Measurements from ENCODE around the gene PREB. TPM values are rescaled to one million over a fixed set of nuclear protein-coding genes. Genes with fewer than 3 reads are reported as not detected.

The PREB gene
- total and polyA plus RNA-seq, 2 of the 13 experiments (the other 11 are each of a cell fraction or from before 2014, with no cell fraction given), result 112 to 192 TPM

DNA sequence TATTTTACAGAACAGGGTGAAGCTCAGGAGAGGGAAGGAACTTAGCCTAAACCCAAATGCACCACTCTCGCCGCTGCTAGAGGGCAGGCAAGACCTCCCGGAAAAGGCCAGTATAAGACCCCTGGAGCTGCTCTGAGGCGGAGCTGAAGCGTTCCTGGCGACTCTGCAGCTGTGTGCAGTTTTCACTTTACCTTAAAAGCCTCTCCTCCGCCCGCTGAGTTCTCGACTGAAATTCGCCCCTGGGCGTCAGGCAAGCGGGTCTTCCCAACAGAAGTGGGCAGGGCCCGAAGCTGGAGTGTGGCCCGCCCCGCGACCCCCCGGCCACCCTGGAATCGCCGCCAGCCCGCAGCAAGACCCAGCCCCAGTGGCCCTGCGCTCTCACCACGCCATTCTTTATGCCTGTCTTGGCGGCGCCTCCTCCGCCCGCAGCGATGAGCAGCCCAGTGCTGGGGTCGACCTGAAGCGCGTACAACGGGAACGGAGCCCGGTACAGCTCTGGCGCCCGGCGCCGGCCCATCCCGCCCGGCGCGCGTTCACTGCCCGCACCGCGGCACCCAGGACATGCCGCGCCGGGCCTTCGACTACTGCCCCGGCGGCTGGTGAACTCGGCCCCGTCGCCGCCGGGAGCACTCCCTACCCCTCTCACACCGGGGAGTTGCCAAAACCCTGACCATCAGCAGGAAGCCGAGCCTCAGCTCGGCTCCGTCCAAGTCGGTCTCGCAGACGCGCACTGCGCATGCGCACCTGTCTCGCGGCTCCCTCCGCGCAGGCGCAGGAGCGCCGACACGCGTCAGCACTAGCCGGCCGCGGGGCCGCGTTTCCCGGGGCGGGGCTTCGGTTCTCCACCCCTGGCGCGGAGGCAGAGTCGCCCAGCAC is at the start of gene PREB (continued):
- TF ChIP-seq, protein P1, sequence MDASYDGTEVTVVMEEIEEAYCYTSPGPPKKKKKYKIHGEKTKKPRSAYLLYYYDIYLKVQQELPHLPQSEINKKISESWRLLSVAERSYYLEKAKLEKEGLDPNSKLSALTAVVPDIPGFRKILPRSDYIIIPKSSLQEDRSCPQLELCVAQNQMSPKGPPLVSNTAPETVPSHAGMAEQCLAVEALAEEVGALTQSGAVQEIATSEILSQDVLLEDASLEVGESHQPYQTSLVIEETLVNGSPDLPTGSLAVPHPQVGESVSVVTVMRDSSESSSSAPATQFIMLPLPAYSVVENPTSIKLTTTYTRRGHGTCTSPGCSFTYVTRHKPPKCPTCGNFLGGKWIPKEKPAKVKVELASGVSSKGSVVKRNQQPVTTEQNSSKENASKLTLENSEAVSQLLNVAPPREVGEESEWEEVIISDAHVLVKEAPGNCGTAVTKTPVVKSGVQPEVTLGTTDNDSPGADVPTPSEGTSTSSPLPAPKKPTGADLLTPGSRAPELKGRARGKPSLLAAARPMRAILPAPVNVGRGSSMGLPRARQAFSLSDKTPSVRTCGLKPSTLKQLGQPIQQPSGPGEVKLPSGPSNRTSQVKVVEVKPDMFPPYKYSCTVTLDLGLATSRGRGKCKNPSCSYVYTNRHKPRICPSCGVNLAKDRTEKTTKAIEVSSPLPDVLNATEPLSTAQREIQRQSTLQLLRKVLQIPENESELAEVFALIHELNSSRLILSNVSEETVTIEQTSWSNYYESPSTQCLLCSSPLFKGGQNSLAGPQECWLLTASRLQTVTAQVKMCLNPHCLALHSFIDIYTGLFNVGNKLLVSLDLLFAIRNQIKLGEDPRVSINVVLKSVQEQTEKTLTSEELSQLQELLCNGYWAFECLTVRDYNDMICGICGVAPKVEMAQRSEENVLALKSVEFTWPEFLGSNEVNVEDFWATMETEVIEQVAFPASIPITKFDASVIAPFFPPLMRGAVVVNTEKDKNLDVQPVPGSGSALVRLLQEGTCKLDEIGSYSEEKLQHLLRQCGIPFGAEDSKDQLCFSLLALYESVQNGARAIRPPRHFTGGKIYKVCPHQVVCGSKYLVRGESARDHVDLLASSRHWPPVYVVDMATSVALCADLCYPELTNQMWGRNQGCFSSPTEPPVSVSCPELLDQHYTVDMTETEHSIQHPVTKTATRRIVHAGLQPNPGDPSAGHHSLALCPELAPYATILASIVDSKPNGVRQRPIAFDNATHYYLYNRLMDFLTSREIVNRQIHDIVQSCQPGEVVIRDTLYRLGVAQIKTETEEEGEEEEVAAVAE (CRISPR knock-in tag; IDR thresholded peaks at IDR 0.05; ENCODE audit: borderline replicate concordance), result no peak
- TF ChIP-seq, protein P2, sequence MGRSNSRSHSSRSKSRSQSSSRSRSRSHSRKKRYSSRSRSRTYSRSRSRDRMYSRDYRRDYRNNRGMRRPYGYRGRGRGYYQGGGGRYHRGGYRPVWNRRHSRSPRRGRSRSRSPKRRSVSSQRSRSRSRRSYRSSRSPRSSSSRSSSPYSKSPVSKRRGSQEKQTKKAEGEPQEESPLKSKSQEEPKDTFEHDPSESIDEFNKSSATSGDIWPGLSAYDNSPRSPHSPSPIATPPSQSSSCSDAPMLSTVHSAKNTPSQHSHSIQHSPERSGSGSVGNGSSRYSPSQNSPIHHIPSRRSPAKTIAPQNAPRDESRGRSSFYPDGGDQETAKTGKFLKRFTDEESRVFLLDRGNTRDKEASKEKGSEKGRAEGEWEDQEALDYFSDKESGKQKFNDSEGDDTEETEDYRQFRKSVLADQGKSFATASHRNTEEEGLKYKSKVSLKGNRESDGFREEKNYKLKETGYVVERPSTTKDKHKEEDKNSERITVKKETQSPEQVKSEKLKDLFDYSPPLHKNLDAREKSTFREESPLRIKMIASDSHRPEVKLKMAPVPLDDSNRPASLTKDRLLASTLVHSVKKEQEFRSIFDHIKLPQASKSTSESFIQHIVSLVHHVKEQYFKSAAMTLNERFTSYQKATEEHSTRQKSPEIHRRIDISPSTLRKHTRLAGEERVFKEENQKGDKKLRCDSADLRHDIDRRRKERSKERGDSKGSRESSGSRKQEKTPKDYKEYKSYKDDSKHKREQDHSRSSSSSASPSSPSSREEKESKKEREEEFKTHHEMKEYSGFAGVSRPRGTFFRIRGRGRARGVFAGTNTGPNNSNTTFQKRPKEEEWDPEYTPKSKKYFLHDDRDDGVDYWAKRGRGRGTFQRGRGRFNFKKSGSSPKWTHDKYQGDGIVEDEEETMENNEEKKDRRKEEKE (IDR thresholded peaks at IDR 0.05), result no peak
- TF ChIP-seq HDAC1 (CRISPR knock-in tag; IDR thresholded peaks at IDR 0.05) (peak; percentile 55; the same call in 1 of the 2 replicates), NCOA5 (CRISPR knock-in tag; IDR thresholded peaks at IDR 0.05) (no peak), ARHGAP35 (CRISPR knock-in tag; IDR thresholded peaks at IDR 0.05; ENCODE audit: borderline replicate concordance) (no peak; the same call in none of the 2 replicates), HMGA1 (CRISPR knock-in tag; conservative IDR thresholded peaks at IDR 0.05) (no peak), ZNF879 (CRISPR knock-in tag; IDR thresholded peaks at IDR 0.05) (peak; percentile 77; the same call in 1 of the 2 replicates), SRSF9 (IDR thresholded peaks at IDR 0.05; ENCODE audit: borderline replicate concordance, insufficient read depth, low read depth, low read length, poor library complexity, severe bottlenecking) (no peak), ZFP36L1 (CRISPR knock-in tag; IDR thresholded peaks at IDR 0.05) (no peak), MIXL1 (CRISPR knock-in tag; IDR thresholded peaks at IDR 0.05) (no peak), TEAD2 (CRISPR knock-in tag; IDR thresholded peaks at IDR 0.05) (no peak), ARNT2 (CRISPR knock-in tag; IDR thresholded peaks at IDR 0.05; ENCODE audit: low read depth) (peak; percentile 35; the same call in 1 of the 2 replicates), ZFAT (CRISPR knock-in tag; conservative IDR thresholded peaks at IDR 0.05) (no peak), PAF1 (CRISPR knock-in tag; IDR thresholded peaks at IDR 0.05) (no peak), ZNF670 (CRISPR knock-in tag; IDR thresholded peaks at IDR 0.05; ENCODE audit: borderline replicate concordance) (no peak), ZNF256 (CRISPR knock-in tag; conservative IDR thresholded peaks at IDR 0.05) (0 out of 2 replicates have a peak, but pooled peaks have one; percentile 63), FOSL2 (CRISPR knock-in tag; IDR thresholded peaks at IDR 0.05) (peak; percentile 10), ZNF777 (CRISPR knock-in tag; IDR thresholded peaks at IDR 0.05) (no peak)
- TF ChIP-seq, protein P3, sequence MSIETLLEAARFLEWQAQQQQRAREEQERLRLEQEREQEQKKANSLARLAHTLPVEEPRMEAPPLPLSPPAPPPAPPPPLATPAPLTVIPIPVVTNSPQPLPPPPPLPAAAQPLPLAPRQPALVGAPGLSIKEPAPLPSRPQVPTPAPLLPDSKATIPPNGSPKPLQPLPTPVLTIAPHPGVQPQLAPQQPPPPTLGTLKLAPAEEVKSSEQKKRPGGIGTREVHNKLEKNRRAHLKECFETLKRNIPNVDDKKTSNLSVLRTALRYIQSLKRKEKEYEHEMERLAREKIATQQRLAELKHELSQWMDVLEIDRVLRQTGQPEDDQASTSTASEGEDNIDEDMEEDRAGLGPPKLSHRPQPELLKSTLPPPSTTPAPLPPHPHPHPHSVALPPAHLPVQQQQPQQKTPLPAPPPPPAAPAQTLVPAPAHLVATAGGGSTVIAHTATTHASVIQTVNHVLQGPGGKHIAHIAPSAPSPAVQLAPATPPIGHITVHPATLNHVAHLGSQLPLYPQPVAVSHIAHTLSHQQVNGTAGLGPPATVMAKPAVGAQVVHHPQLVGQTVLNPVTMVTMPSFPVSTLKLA (IDR thresholded peaks at IDR 0.05), result no peak
- TF ChIP-seq, protein P4, sequence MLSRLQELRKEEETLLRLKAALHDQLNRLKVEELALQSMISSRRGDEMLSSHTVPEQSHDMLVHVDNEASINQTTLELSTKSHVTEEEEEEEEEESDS (CRISPR knock-in tag; IDR thresholded peaks at IDR 0.05; ENCODE audit: borderline replicate concordance), result no peak

Measured in HepG2 (cell line).